Stimulated activated CD8-positive, alpha-beta memory T cell treated with anti-CD3 and anti-CD28 coated beads, Interleukin-15, amount 100 ng/mL, for 1 hour (primary cell): ENCODE results near the gene DIPK1A.
A peak's percentile ranks its signal among the peaks of the same experiment; 100 is the strongest.
"Not testable (repeated sequence)": the region's sequence is repeated elsewhere in the genome, so short reads cannot be mapped to it uniquely, and the experiment has no call there.

ENCODE experiments used
- DNase-seq: peaks from one replicate; pipeline ENCODE4 v3.0.0-alpha.2; 2020; ENCODE audit warnings: low read depth

The DIPK1A gene

DNA sequence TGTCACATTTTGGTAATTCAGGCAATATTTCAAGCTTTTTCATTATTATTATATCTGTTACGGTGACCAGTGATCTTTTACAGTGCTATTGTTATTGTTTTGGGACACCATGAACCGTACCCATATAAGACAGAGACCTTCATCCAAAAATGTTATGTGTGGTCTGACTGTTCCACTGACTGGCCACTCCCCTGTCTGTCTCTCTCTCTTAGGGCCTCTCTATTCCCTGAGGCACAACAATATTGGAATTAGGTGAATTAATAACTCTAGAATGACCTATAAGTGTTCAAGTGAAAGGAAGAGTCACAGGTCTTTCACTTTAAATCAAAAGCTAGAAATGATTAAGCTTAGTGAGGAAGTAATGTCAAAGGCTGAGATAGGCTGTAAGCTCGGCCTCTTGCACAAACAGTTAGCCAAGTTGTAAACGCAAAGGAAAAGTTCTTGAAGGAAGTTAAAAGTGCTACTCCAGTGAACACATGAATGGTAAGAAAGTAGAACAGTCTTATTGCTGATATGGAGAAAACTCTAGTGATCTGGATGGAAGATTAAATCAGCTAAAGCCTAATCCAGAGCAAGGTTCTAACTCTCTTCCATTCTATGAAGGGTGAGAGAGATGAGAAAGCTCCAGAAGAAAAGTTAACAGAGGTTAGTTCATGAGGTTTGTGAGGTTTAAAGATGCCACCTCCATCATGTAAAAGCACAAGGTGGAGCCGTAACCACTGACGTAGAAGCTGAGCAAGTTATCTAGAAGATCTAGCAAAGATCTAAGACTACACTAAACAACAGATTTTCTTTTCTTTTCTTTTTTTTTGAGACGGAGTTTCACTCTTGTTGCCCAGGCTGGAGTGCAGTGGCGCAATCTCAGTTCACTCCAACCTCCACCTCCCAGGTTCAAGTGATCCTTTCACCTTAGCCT is 19.7 kb upstream of the DIPK1A start:
- DNase-seq = no peak

DNA sequence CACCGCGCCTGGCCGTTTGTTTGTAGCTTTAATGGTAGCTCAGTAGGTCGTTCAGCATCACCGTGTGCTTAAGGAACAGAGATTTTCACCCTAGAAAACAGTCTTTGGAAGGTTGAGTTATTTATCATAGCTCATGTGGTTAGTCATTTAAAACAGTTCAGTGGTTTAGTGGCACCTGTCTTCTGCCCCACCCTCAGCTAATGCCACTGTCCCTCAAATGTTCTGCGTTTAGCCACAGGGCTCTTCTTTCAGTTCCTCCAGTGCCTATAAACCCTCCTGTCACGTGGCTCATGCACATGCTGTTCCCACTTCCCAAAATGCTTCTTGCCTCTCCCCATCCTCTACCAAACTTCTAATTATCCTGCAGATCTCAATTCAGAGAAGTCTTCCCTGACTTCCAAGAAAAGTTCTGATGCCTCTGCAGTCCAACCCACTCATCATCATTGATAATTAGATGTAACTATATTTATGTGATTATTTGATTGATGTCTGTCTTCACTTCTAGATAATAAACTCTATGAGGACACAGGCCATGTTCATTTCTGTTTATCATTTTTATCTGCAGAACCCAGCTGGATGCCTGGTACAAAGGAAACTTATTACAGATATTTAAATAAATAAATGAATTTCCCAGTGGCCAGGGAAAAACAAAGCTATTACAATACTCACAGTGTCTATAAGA is 14.4 kb upstream of the DIPK1A start:
- no peak for DNase-seq

GRCh38 chr1:92974112-92974511 is 12.8 kb upstream of the DIPK1A start:
- not testable (repeated sequence) for DNase-seq

GRCh38 chr1:92973203-92973897 is 12.1 kb upstream of the DIPK1A start:
- DNase-seq = no peak

GRCh38 chr1:92972409-92973129 is 11.3 kb upstream of the DIPK1A start:
- no peak for DNase-seq

- not testable (repeated sequence) for DNase-seq
These were observed 10.7 kb upstream of the DIPK1A start for GRCh38 chr1:92971932-92972331.

DNA sequence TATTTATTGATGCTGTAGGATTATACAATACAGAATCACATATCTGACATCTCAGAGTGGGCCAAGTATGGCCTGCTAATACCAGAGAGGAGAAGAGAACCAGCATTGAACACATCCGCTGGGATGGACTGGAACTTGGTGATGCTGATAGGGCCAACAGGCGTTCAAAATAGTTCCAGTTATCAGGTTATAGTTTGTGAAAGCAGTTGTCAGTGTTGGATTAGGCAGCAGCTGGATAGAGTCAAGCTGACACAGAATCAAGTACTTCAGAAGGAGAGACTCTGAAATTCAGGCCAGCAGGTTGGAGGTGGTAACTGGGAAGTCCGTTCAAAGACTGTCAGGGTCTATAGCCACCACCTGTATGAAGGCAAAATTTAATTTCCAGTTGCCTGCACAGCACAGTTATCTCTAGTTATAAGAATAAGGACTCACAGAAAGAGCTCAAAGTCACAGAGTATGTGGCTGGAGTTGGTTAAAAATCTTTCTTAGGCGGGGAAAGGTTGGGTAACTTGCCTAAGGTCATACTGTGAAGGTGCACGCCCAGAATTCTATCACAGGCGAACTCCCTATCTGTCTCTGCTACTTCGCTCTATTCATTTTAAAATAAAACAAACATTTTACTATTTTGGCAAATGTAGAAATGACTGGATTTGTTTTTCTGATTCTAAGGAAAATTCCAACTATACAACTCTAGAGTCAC is 9.9 kb upstream of the DIPK1A start:
- no peak for DNase-seq

- no peak for DNase-seq
These were observed 8.3 kb upstream of the DIPK1A start for GRCh38 chr1:92969517-92969916.

GRCh38 chr1:92968138-92969032 is 7.1 kb upstream of the DIPK1A start:
- no peak for DNase-seq

DNA sequence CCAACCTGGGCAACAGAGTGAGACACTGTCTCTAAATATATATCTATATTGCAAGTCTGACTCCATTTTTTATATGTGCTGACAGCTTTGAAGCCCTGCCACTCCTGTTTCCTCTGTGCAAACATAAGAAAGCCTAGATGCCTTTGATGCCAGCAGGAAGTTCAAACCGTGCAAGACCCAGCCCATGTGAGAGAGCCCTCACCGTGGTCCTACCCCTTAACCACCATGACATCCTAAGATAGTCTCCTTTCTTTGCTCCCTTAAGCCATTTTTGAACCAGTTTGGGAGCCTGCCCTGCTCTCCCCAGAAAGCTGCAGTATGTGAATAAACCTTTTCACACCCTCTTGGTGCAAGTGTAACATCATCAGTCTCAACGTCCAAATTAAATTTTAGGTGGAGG is 3.7 kb upstream of the DIPK1A start:
- no peak for DNase-seq

GRCh38 chr1:92964316-92964715 is 3.1 kb upstream of the DIPK1A start:
- no peak for DNase-seq

GRCh38 chr1:92961896-92962752 is 862 bp upstream of the DIPK1A start:
- DNase-seq = peak; percentile 30

GRCh38 chr1:92960395-92961130 is 699 bp downstream of the DIPK1A start:
- peak; percentile 27 for DNase-seq

DNA sequence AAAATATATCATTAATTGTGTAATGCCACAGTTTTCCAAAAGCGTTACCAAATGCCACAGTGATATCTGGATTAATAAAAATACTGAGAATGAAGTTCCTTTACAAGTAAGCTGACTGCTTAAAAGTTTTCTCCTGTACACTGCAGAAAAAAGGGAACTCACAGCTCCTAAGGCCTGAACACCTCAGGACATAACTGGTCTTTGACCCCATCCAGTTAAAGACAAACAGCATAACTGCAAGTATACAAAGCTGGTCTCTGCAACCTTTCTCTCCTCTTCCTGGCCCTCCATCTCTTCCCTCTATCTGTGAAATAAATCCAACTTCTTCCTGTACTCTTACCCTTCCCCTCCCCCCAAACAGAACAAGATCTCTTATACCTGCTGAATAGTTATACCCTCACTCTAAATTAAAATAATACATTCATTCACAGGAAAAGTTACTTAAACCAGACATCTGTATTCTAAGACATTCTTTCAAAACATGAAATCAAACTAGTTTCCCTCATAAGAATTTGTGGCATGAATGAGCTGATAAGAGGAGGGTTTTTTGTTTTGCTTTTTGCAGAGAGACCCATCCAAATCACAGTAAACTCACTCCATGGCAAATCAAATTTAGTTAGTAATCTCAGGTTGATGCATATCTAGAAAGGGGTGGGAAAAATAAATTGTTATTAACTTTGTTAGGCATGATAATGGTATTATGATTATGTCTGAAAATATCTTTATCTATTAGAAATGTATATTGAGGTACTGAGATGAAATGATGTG is 2.9 kb downstream of the DIPK1A start:
- DNase-seq = no peak

- DNase-seq = no peak
These were observed 4.1 kb downstream of the DIPK1A start for GRCh38 chr1:92957030-92957734.

DNA sequence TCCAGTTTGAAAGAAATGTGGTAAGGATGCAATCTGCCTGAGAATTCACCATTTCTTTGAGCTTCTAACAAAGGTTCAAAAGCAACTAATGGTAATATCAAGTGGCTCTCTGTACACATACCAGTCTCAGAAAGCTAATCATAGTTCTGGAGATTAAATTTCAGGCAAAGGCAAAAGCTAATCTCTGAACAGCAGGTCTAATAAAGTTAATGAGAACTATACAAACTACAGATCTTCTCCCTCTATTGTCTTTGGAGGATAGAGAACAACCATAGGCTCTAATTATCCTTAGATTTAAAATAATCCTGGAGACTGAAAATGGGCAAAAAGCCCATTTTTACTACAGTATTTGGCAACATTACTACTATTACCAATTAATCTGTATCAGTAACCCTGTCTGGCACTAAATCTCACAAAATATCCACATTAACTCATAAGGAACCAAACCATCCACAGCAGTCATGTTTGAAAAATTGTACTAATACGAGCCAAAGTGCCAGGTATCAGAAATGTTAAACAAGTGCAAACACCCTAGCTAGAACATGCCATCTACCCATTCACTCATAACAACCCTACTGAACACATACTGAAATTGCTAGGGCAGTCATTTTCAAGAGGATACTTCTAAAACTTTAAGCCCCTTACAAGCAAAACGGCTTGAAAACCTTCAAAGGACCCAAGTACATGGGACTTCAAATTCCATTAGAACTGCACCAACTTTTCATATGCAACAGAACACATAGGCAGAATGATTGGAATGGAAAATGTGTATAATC is 4.8 kb downstream of the DIPK1A start:
- no peak for DNase-seq
